ENCODE data around the gene TENM4.

- TF ChIP-seq CTCF (IDR thresholded peaks at IDR 0.05; ENCODE audit: low read depth, low read length, poor library complexity, severe bottlenecking): no peak
- TF ChIP-seq EZH2phosphoT487 (IDR thresholded peaks at IDR 0.05; ENCODE audit: borderline replicate concordance, low read length): no peak
Measured at GRCh38 chr11:79482800-79483199, 42.0 kb upstream of the TENM4 start.

All from DOHH2 (cell line).